ENCODE data around the gene ATOSB.
A peak's percentile ranks its signal among the peaks of the same experiment; 100 is the strongest.
"Not testable (repeated sequence)": the region's sequence is repeated elsewhere in the genome, so short reads cannot be mapped to it uniquely, and the experiment has no call there.

The ATOSB gene, protein sequence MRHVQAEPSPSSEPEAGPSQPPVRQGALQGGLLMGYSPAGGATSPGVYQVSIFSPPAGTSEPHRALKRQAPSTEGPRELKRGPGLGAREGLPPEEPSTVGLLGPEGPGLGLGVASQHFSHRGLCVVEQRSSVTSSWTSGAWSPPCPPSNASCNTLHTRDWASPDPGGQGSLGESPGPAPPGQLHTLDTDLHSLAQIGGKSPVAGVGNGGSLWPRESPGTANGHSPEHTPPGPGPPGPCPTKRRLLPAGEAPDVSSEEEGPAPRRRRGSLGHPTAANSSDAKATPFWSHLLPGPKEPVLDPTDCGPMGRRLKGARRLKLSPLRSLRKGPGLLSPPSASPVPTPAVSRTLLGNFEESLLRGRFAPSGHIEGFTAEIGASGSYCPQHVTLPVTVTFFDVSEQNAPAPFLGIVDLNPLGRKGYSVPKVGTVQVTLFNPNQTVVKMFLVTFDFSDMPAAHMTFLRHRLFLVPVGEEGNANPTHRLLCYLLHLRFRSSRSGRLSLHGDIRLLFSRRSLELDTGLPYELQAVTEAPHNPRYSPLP

GRCh38 chr9:35115680-35116538 is at the start of gene ATOSB:
Gene ATOSB (minus strand): TSS chr9:35115862. CDS start chr9:35108274, 7,588 bp downstream.
- DNase-seq, result peak; percentile 96

GRCh38 chr9:35164711-35165110 is 49.0 kb upstream of the ATOSB start:
- DNase-seq, result no peak

DNA sequence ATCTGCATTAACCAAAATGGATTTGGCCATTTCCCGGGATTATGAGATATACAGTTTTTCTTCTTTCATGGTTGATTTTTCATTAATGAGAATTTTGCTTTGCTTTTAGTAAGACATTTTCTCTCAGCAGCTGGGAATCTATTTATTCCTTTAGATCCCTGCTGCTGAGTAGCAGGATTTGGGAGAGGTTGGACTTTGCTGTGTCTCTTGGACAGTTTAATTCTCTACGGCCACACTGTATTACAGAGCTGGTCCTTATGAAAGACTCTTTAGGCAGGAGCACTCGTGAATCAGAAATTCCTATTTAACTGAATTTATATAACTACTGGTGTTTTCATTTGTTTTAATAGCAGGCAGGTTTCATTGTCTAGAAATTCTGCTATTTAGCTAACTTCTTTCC is 47.8 kb upstream of the ATOSB start:
- DNase-seq, result no peak

GRCh38 chr9:35162605-35163315 is 47.1 kb upstream of the ATOSB start:
- DNase-seq, result no peak

DNA sequence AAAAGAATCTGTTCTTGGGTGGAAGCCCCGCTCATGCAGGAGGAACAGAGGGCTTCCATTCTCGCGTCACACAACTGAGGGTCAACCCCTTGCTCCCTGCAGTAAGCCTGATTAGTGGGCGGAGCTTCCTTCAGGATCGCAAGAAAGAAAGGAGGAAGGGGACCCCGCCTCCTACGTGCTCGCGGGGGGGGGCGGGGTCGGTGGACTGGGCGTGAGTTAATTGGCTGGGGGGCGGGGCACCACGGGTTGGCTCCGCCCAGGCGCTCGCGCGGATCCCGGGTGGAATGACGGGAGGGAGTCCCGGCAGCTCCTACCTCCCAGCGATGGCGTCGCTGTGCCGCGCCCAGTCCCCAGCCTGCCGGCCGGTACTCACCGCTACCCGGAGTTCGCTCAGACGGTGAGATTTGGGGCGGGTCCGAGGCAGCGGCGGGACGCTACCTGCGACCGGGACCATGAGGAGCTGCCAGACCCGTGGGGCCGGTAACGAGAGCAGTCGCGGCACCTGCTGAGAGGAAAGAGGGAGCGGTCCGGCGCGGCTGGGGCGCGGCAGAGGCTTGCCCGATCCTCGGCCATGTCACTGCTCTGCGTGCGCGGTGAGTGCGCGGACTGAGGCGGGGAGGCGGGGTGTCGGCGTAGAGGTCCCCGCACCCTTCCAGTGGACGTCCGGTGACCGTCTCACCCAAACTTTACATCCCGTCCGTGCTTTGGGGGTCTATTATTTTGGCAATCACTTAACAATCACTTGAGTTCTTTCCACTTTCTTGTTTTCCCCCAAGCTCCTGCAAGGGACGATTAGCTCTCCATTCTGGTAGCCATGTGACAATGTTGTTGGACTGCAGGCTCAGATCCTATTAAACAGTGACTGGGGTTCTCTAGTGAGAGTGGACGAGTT is 46.3 kb upstream of the ATOSB start, which contains the start of gene UNC13B:
UNC13B (plus strand) TSS at position 297 of the 892 bp plus-strand sequence; CDS start at position 572, 275 bp downstream.
- peak; percentile 89 for DNase-seq

- no peak for DNase-seq
These were observed 43.0 kb upstream of the ATOSB start for GRCh38 chr9:35158501-35159280.

GRCh38 chr9:35157836-35158235 is 42.2 kb upstream of the ATOSB start:
- not testable (repeated sequence) for DNase-seq

- DNase-seq, result no peak
These were observed 41.1 kb upstream of the ATOSB start for GRCh38 chr9:35156781-35157180.

GRCh38 chr9:35152926-35153325 is 37.3 kb upstream of the ATOSB start:
- DNase-seq, result no peak

GRCh38 chr9:35147941-35148563 is 32.4 kb upstream of the ATOSB start:
- DNase-seq, result not testable (repeated sequence)

DNA sequence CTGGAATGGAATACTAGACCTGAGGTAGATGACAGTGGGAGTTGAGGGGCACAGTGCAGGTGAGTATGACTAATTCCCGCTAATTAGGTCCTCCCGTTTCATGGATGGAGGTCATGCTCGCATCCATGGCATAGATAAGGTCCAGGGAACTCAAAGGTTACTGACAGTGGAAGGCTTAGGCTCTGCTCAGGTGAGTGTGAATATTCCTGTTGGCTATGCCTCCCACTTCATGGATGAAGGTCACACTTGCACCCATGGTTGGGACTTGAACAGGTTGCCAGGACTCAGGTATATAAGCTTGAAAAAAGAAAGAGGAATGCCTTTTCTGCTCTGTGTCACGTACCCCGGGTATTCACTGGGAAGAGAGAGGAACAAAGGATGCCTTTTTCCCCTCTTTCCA is 26.4 kb upstream of the ATOSB start:
- no peak for DNase-seq

GRCh38 chr9:35140093-35140492 is 24.4 kb upstream of the ATOSB start:
- DNase-seq, result no peak

DNA sequence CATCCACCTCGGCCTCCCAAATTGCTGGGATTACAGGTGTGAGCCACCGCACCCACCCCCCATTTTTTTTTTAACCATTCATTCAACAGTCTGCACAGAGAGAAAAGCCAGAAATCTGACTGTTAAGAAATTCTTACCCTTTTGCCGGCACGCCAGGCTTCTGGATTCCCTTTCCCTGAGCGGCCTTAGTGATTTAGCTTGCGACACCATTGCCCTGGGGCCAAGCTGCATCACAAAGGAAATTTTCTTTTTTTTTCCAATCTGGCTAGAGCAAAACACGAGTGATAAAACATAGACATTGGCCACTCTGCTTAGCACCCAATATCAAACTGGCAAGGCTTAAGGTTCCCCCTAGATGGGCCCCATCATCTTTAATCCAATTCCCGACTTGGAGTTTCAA is 21.2 kb upstream of the ATOSB start:
- DNase-seq, result no peak

DNA sequence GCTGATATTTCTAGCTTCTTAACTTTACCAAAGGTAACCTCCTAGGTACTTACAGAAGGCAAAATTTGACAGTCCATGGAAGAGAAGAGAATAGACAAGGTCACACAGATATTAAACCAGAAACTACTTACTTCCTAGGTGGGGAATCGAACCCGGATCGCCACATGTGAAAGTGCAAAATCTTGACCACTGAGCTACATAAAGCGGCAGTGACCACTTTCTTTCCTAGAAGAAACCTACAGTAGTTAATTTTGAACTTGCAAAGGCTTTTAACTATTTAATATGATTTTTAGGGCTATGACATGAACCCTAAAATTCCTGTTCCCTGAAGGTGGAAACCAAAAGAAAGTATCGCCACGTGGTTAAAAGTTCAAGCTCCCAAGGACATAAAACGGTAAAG is 20.3 kb upstream of the ATOSB start:
- DNase-seq, result no peak

DNA sequence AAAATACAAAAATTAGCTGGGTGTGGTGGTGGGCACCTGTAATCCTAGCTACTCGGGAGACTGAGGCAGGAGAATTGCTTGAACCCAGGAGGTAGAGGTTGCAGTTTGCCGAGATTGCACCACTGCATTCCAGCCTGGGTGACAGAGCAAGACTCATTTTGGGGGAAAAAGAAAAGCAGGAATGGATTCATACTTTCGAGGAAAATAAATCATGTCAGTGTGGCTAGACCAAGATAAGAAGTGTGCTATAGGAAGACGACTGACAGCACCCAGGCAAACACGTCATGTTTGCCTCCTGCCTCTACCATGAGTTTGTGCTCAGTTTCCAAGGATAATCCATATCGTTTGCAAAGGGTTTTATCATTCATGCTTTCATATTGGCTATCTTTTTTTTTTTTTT is 19.3 kb upstream of the ATOSB start:
- no peak for DNase-seq

- DNase-seq, result peak; percentile 94
These were observed 1.4 kb upstream of the ATOSB start for GRCh38 chr9:35116898-35117551.

DNA sequence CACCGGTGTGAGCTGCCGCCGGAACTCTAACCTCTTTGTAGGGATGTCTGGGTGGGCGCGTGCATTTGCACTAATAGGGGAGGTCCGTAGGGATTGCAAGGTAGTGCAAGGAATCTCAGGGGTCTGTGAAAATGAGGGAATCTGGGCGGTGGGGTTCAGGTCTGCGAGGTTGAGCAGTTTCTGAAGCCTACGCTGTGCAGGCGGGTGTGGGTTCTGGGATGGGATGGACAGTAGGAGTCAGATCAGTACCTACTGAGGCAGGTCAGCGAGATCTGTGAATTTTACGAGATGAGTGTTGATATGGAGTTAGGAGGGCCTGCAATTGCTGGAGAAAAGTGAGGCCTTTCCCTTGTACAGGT is 856 bp upstream of the ATOSB start:
- DNase-seq, result no peak

- peak; percentile 43 for DNase-seq
These were observed 628 bp downstream of the ATOSB start for GRCh38 chr9:35114840-35115628.

All from CD4-positive, alpha-beta T cell treated with Interleukin-17A for 4 hours (primary cell).